WI38 (cell line): ENCODE measurements around the gene C2orf42.

ENCODE experiments used
- H3K4me3 ChIP-seq: 2 replicates; pipeline ENCODE4 v1.5.1; 2011; ENCODE audit warnings: low read depth, mild to moderate bottlenecking, control low read depth, low read length
- CTCF ChIP-seq: IDR thresholded peaks from 2 replicates; pipeline ENCODE4 v1.5.1; 2012; ENCODE audit warnings: low read depth, mild to moderate bottlenecking, control low read depth, low read length

Gene C2orf42

GRCh38 chr2:70124983-70125480 is 65.8 kb downstream of the C2orf42 start:
- no peak for TF ChIP-seq CTCF
- peak overlapping the region; percentile 28 for H3K4me3 ChIP-seq

GRCh38 chr2:70123829-70124116 is 67.0 kb downstream of the C2orf42 start:
- H3K4me3 ChIP-seq, result no peak overlapping the region
- TF ChIP-seq CTCF, result no peak

GRCh38 chr2:70123051-70123828 is 67.6 kb downstream of the C2orf42 start:
- TF ChIP-seq CTCF, result no peak
- no peak overlapping the region for H3K4me3 ChIP-seq

- no peak for TF ChIP-seq CTCF
- no peak overlapping the region for H3K4me3 ChIP-seq
These were observed 68.3 kb downstream of the C2orf42 start for GRCh38 chr2:70122470-70122869.

GRCh38 chr2:70121627-70122372 is 69.0 kb downstream of the C2orf42 start:
- TF ChIP-seq CTCF, result no peak
- no peak overlapping the region for H3K4me3 ChIP-seq

- no peak overlapping the region for H3K4me3 ChIP-seq
These were observed 71.9 kb downstream of the C2orf42 start for GRCh38 chr2:70118798-70119454.

More at GRCh38 chr2:70118798-70119454, 71.9 kb downstream of the C2orf42 start:
- no peak for TF ChIP-seq CTCF
